ENCODE data around the gene NPAS2.

GRCh38 chr2:100810603-100811145 is 9.3 kb upstream of the NPAS2 start:
- TF ChIP-seq, protein P1, sequence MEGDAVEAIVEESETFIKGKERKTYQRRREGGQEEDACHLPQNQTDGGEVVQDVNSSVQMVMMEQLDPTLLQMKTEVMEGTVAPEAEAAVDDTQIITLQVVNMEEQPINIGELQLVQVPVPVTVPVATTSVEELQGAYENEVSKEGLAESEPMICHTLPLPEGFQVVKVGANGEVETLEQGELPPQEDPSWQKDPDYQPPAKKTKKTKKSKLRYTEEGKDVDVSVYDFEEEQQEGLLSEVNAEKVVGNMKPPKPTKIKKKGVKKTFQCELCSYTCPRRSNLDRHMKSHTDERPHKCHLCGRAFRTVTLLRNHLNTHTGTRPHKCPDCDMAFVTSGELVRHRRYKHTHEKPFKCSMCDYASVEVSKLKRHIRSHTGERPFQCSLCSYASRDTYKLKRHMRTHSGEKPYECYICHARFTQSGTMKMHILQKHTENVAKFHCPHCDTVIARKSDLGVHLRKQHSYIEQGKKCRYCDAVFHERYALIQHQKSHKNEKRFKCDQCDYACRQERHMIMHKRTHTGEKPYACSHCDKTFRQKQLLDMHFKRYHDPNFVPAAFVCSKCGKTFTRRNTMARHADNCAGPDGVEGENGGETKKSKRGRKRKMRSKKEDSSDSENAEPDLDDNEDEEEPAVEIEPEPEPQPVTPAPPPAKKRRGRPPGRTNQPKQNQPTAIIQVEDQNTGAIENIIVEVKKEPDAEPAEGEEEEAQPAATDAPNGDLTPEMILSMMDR (IDR thresholded peaks at IDR 0.05): no peak
- no peak for TF ChIP-seq POLR2A (IDR thresholded peaks at IDR 0.05)

Data from transverse colon (tissue), 3 donors.